IMR-90 (cell line): Measurements from ENCODE around the gene VPS37C.

ENCODE experiments used
- BHLHE40 ChIP-seq: fragments of 150-350 bp; IDR thresholded peaks from 2 replicates; pipeline ENCODE4 v1.6.1; 2016; ENCODE audit warnings: mild to moderate bottlenecking, low read depth, low read length
- CEBPB ChIP-seq: IDR thresholded peaks from 2 replicates; pipeline ENCODE4 v1.6.1; 2012; ENCODE audit warnings: low read depth, low read length, improper control_type of control experiment
- CTCF ChIP-seq: conservative IDR thresholded peaks from 2 replicates; pipeline ENCODE4 v1.5.1; 2012; ENCODE audit warnings: mild to moderate bottlenecking, low read depth, low read length, improper control_type of control experiment
- MAFK ChIP-seq: IDR thresholded peaks from 2 replicates; pipeline ENCODE4 v1.6.1; 2012; ENCODE audit warnings: low read depth, low read length, improper control_type of control experiment
- POLR2A ChIP-seq: IDR thresholded peaks from 2 replicates; pipeline ENCODE4 v1.6.1; 2012; ENCODE audit warnings: mild to moderate bottlenecking, low read depth, low read length
- RAD21 ChIP-seq: IDR thresholded peaks from 2 replicates; pipeline ENCODE4 v1.6.1; 2012; ENCODE audit warnings: low read length, improper control_type of control experiment
- RFX5 ChIP-seq: IDR thresholded peaks from 2 replicates; pipeline ENCODE4 v1.8.0; 2012; ENCODE audit warnings: low read depth, mild to moderate bottlenecking, low read length, moderate library complexity
- SMC3 ChIP-seq: fragments of 150-350 bp; IDR thresholded peaks from 2 replicates; pipeline ENCODE4 v1.6.1; 2016; ENCODE audit warnings: low read depth, mild to moderate bottlenecking, antibody characterized with exemption, low read length, moderate library complexity
- USF2 ChIP-seq: fragments of 150-350 bp; IDR thresholded peaks from 2 replicates; pipeline ENCODE4 v1.6.1; 2017; ENCODE audit warnings: mild to moderate bottlenecking, antibody characterized with exemption, low read length, low read depth

GRCh38 chr11:61089806-61090491, 71.3 kb downstream of the VPS37C start:
- TF ChIP-seq BHLHE40: no peak
- no peak for TF ChIP-seq POLR2A
- TF ChIP-seq SMC3: no peak
- TF ChIP-seq CTCF: no peak
- no peak for TF ChIP-seq CEBPB
- TF ChIP-seq RFX5: no peak
- TF ChIP-seq USF2: no peak
- TF ChIP-seq RAD21: no peak
- no peak for TF ChIP-seq MAFK
